HG03520 (cell line): ENCODE data around the gene OR51S1.
"Not testable (repeated sequence)": the region's sequence is repeated elsewhere in the genome, so short reads cannot be mapped to it uniquely, and the experiment has no call there.

ENCODE experiments used
- ATAC-seq: cut with Tn5 transposase; IDR thresholded peaks from one replicate; pipeline ENCODE4 v1.9.1; 2021; ENCODE audit warnings: mild to moderate bottlenecking, moderate library complexity; ENCODE audit not compliant: unreplicated experiment

OR51S1 gene

GRCh38 chr11:4848908-4849532, at the start of gene OR51S1:
OR51S1 (minus strand) TSS chr11:4849208; CDS start chr11:4849208, 0 bp downstream.
- ATAC-seq = no peak

GRCh38 chr11:4891996-4892640, 43.1 kb upstream of the OR51S1 start:
- ATAC-seq = no peak

- ATAC-seq = no peak
Observed at GRCh38 chr11:4890279-4890678, 41.3 kb upstream of the OR51S1 start.

GRCh38 chr11:4887591-4887990, 38.6 kb upstream of the OR51S1 start:
- no peak for ATAC-seq

GRCh38 chr11:4886186-4886585, 37.2 kb upstream of the OR51S1 start:
- ATAC-seq = no peak

GRCh38 chr11:4884361-4884760, 35.4 kb upstream of the OR51S1 start:
- no peak for ATAC-seq

- no peak for ATAC-seq
Observed at GRCh38 chr11:4882543-4882942, 33.5 kb upstream of the OR51S1 start.

GRCh38 chr11:4881860-4882500, 33.0 kb upstream of the OR51S1 start, which contains the start of gene OR51T1:
OR51T1 (plus strand) TSS chr11:4881900; CDS start chr11:4881900, 0 bp downstream.
- no peak for ATAC-seq

GRCh38 chr11:4881188-4881587, 32.2 kb upstream of the OR51S1 start:
- no peak for ATAC-seq

- ATAC-seq = no peak
Observed at GRCh38 chr11:4865855-4866254, 16.8 kb upstream of the OR51S1 start.

GRCh38 chr11:4863876-4864275, 14.9 kb upstream of the OR51S1 start:
- ATAC-seq = no peak

GRCh38 chr11:4862447-4863236, 13.6 kb upstream of the OR51S1 start:
- ATAC-seq = no peak

- not testable (repeated sequence) for ATAC-seq
Observed at GRCh38 chr11:4854286-4854685, 5.3 kb upstream of the OR51S1 start.

- no peak for ATAC-seq
Observed at GRCh38 chr11:4851033-4851432, 2.0 kb upstream of the OR51S1 start.

- ATAC-seq = no peak
Observed at GRCh38 chr11:4839851-4840549, 9.0 kb downstream of the OR51S1 start.

- ATAC-seq = no peak
Observed at GRCh38 chr11:4830909-4831308, 18.1 kb downstream of the OR51S1 start.

- no peak for ATAC-seq
Observed at GRCh38 chr11:4830346-4830745, 18.7 kb downstream of the OR51S1 start.

GRCh38 chr11:4826425-4826824, 22.6 kb downstream of the OR51S1 start:
- no peak for ATAC-seq

- no peak for ATAC-seq
Observed at GRCh38 chr11:4825132-4825531, 23.9 kb downstream of the OR51S1 start.

GRCh38 chr11:4821021-4821420, 28.0 kb downstream of the OR51S1 start, which contains the start of gene OR51F2:
OR51F2 (plus strand) TSS chr11:4821321; CDS start chr11:4821422, 101 bp downstream.
- no peak for ATAC-seq

- no peak for ATAC-seq
Observed at GRCh38 chr11:4809246-4809645, 39.8 kb downstream of the OR51S1 start.
